ENCODE data around the gene KDF1. TPM values are rescaled to one million over a fixed set of nuclear protein-coding genes. Genes with fewer than 3 reads are reported as not detected.

KDF1 gene
- total and polyA plus RNA-seq, 4 experiments from 2014 or later, result 2.2 to 4.6 (median 3.5) TPM

DNA sequence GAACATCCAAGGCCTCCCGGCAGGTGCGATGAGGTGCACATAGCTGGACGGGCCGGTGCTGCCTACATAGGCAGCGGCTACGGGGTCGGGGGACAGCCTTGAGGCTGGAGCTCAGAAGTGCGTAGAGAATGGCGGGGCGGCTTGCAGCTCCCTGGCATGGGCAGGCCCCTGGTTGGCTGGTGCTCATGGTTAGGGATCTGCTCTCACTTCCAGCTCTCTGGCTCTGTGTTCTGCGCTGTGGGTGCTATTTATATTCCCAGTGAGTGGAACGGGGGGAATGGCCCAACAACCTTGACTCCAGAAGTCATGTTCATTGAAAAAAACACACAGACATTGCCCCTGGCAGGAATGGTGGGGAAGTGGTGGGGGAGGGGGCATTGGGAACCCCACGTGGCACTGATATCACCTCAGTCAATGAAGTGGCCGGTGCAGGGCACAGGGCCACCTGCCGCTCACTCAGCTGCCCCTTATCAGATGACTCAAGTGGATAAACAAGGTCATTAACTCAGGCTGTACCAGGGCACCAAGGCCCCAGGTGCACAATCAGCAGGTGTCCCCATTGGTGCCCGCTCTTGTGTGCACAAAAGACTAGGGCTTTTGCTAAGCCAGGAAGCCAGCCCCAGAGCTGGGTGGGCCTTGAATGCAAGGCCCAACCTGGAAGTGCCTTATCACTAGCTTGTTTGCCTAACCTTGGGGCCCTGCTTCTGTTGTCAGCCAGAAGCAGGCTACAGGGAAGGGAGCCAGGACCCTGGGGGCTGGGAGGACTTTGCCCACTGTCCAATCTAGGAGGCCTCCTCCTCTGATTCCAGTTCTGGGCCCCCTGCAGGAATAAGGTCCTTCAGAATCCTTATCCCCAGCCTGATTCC, 46.3 kb downstream of the KDF1 start, which contains the start of gene NR0B2:
Gene NR0B2, minus strand, starts transcription at position 222 of the 866 bp plus-strand sequence. Its CDS starts 35 bp downstream, at position 187.
- intact Hi-C loops (cut with micrococcal nuclease), result no loop called here
- H3K27me3 ChIP-seq (ENCODE audit: insufficient read depth, low read length), result no peaks in the 10 kb centered on the region
- H3K36me3 ChIP-seq (ENCODE audit: insufficient read depth, low read length), result no peaks in the 10 kb centered on the region
- no peak within 1 kb of the TSS for H3K27ac ChIP-seq (ENCODE audit: low read depth, low read length)
- ChIA-PET POLR2A (ENCODE audit: partially characterized antibody) (no interaction called here), CTCF (ENCODE audit: partially characterized antibody) (no interaction called here)
- Mint-ChIP-seq H3K4me3 (no peak within 1 kb of the TSS), H3K4me1 (no peaks in the 10 kb centered on the region), H3K27ac (no peak within 1 kb of the TSS), H3K9me3 (no peaks in the 10 kb centered on the region), H3K36me3 (no peaks in the 10 kb centered on the region), H3K27me3 (peaks cover 0 to 4% of the 10 kb centered on the region in 2 donors)
- no peak for DNase-seq
- H3K9me3 ChIP-seq (ENCODE audit: control insufficient read depth in 1 of 2, low read length in 2 of 2), result no peaks in the 10 kb centered on the region
- no peaks in the 10 kb centered on the region for H3K4me1 ChIP-seq (ENCODE audit: insufficient read depth, low read length)
- H3K4me3 ChIP-seq (ENCODE audit: low read length in 2 of 2), result no peak within 1 kb of the TSS

DNA sequence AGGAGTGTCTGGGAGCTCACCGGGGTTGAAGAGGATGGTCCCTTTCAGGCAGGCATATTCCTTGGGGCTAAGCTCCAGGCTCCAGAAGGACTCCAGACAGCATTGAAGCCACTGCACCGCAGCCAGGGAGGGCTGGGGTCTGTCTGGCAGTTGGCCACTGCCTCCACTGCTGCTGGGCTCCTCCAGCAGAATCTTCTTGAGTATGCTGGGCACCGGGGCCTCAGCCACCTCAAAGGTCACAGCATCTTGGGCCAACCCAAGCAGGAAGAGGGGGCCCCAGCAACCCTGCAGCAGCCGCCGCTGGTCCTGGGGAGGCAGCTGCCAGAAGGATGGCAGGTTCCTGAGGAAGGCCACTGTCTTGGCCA, 46.9 kb downstream of the KDF1 start:
- Histone ChIP-seq H3K9me3 (ENCODE audit: control insufficient read depth in 1 of 2, low read length in 2 of 2) (no peaks in the 10 kb centered on the region), H3K27ac (ENCODE audit: low read depth, low read length) (no peak overlapping the region), H3K36me3 (ENCODE audit: insufficient read depth, low read length) (no peaks in the 10 kb centered on the region), H3K4me3 (ENCODE audit: low read length in 2 of 2) (no peak overlapping the region), H3K4me1 (ENCODE audit: insufficient read depth, low read length) (no peaks in the 10 kb centered on the region), H3K27me3 (ENCODE audit: insufficient read depth, low read length) (no peaks in the 10 kb centered on the region)
- Mint-ChIP-seq H3K27ac (no peak overlapping the region), H3K4me3 (no peak overlapping the region), H3K36me3 (no peaks in the 10 kb centered on the region), H3K27me3 (peaks cover 0 to 4% of the 10 kb centered on the region in 2 donors), H3K9me3 (no peaks in the 10 kb centered on the region), H3K4me1 (no peaks in the 10 kb centered on the region)
- intact Hi-C loops (cut with micrococcal nuclease), result no loop called here
- ChIA-PET CTCF (ENCODE audit: partially characterized antibody) (no interaction called here), POLR2A (ENCODE audit: partially characterized antibody) (no interaction called here)
- no peak for DNase-seq

DNA sequence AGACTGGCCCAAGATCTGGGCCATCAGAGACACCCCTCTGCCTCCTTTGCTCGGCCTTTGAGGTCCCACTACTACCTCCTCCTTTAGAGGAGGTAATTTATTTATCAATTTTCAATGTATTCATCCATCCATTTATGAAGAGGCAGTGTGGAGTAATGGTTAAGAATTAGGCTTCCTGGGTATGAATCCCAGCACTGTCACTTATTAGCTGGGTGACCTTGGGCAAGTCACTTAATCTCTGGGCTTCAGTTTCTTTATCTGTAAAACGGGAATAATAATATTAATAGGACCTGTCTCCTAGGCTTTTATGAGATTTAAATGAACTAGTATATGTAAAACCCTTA, 48.1 kb downstream of the KDF1 start:
- ChIA-PET POLR2A (ENCODE audit: partially characterized antibody) (no interaction called here), CTCF (ENCODE audit: partially characterized antibody) (interaction anchor here (0.6 kb wide), 2 partner anchors 105 to 511 kb away, joined by 3 to 4 read pairs; no protein-coding TSS in a partner anchor)

DNA sequence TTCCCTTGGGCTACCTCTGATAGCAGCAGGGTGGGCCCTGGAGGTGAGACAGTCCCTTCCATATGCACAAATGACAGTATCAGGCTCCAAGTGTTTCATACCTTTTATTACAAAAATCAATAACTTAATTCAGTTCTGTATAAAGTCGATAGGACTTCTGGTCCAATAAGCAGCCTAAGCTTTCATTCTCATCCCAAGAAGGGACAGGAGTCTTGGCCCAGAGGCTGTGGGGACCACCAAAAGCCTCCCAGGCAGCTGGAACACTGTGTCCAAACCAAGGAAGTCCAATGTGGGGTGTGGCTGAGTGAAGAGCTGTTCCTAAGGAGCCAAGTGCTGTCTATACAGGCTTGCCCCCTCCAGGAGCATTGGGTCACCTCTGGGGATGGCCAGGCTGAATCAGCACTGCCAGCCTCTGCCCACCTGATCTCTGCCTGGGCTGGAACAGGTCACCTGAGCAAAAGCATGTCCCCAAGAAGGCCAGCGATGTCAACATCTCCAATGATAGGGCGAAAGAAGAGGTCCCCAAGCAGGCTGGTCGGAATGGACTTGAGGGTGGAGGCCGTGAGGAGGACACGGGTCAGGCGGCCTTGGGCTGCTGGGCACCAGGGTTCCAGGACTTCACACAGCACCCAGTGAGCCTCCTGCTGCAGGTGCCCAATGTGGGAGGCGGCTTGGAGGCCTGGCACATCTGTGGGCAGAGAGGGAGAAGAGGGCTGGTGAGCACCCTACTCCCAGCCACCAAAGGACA, 48.7 kb downstream of the KDF1 start:
- no peaks in the 10 kb centered on the region for H3K9me3 Mint-ChIP-seq
- intact Hi-C loops (cut with micrococcal nuclease), result no loop called here
- H3K27ac Mint-ChIP-seq, result no peak overlapping the region
- POLR2A ChIA-PET (ENCODE audit: partially characterized antibody), result no interaction called here
- no peaks in the 10 kb centered on the region for H3K36me3 ChIP-seq (ENCODE audit: insufficient read depth, low read length)
- no peaks in the 10 kb centered on the region for H3K27me3 ChIP-seq (ENCODE audit: insufficient read depth, low read length)
- H3K27me3 Mint-ChIP-seq, result peaks cover 0 to 5% of the 10 kb centered on the region in 2 donors
- no peaks in the 10 kb centered on the region for H3K9me3 ChIP-seq (ENCODE audit: control insufficient read depth in 1 of 2, low read length in 2 of 2)
- DNase-seq, result no peak
- H3K4me3 Mint-ChIP-seq, result no peak overlapping the region
- H3K4me3 ChIP-seq (ENCODE audit: low read length in 2 of 2), result no peak overlapping the region
- CTCF ChIA-PET (ENCODE audit: partially characterized antibody), result no interaction called here
- H3K4me1 ChIP-seq (ENCODE audit: insufficient read depth, low read length), result no peaks in the 10 kb centered on the region
- H3K36me3 Mint-ChIP-seq, result no peaks in the 10 kb centered on the region
- no peak overlapping the region for H3K27ac ChIP-seq (ENCODE audit: low read depth, low read length)
- no peaks in the 10 kb centered on the region for H3K4me1 Mint-ChIP-seq

More for the DNA sequence above, 48.1 kb downstream of the KDF1 start:
- no peak overlapping the region for H3K4me3 Mint-ChIP-seq
- H3K27me3 ChIP-seq (ENCODE audit: insufficient read depth, low read length), result no peaks in the 10 kb centered on the region
- H3K36me3 Mint-ChIP-seq, result no peaks in the 10 kb centered on the region
- no peak overlapping the region for H3K27ac ChIP-seq (ENCODE audit: low read depth, low read length)
- H3K9me3 Mint-ChIP-seq, result no peaks in the 10 kb centered on the region
- intact Hi-C loops (cut with micrococcal nuclease), result no loop called here
- no peaks in the 10 kb centered on the region for H3K9me3 ChIP-seq (ENCODE audit: control insufficient read depth in 1 of 2, low read length in 2 of 2)
- no peaks in the 10 kb centered on the region for H3K4me1 ChIP-seq (ENCODE audit: insufficient read depth, low read length)
- no peaks in the 10 kb centered on the region for H3K36me3 ChIP-seq (ENCODE audit: insufficient read depth, low read length)
- H3K27me3 Mint-ChIP-seq, result peaks cover 0 to 5% of the 10 kb centered on the region in 2 donors
- no peak overlapping the region for H3K4me3 ChIP-seq (ENCODE audit: low read length in 2 of 2)
- H3K27ac Mint-ChIP-seq, result no peak overlapping the region
- no peak for DNase-seq
- no peaks in the 10 kb centered on the region for H3K4me1 Mint-ChIP-seq

DNA sequence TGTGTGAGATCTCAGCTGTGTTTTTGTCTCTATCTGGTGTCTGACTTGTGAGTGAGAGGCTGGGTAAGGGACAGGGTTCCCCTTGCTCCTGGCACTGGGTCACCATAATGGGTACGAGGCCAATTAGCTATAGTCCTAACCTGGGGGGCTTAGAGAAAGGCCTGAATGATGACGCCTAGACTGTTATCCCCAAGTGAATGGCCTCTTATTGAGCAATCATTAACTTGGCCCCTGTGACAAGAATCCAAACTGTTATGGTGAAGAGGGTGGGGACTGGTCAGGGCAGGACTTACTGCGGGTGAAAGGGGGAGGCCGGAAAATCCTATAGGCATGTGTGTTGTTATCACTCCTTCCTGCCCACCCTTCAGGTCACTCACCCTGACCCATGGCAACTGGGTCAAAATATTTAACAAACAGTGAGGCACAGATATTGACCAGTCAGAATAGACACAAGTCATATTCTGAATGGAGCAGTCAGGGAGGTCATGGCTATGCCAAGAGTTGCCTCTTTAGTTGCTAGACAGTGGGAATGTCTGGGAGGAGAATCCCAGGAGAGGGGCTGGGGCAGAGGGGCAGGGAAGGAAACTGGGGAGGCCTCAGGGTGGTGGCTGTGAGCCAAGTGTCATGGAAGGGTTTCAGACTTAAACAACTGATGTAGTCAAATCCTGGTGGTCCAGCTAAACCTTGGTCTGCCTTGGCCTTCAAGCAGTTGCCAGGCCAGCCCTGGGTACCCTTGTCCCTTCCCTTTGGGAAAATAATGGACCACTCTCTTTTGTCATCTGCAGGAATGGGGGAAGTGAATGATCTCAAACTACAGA, 49.7 kb downstream of the KDF1 start:
- no peak overlapping the region for H3K4me3 Mint-ChIP-seq
- no peaks in the 10 kb centered on the region for H3K4me1 Mint-ChIP-seq
- H3K36me3 Mint-ChIP-seq, result no peaks in the 10 kb centered on the region
- no peaks in the 10 kb centered on the region for H3K9me3 Mint-ChIP-seq
- Histone ChIP-seq H3K9me3 (ENCODE audit: control insufficient read depth in 1 of 2, low read length in 2 of 2) (no peaks in the 10 kb centered on the region), H3K27ac (ENCODE audit: low read depth, low read length) (no peak overlapping the region), H3K27me3 (ENCODE audit: insufficient read depth, low read length) (no peaks in the 10 kb centered on the region), H3K4me1 (ENCODE audit: insufficient read depth, low read length) (no peaks in the 10 kb centered on the region), H3K4me3 (ENCODE audit: low read length in 2 of 2) (no peak overlapping the region), H3K36me3 (ENCODE audit: insufficient read depth, low read length) (no peaks in the 10 kb centered on the region)
- ChIA-PET POLR2A (ENCODE audit: partially characterized antibody) (interaction anchor here (1.8 kb wide), 1 partner anchor 18 kb away, joined by 4 read pairs; no protein-coding TSS in a partner anchor), CTCF (ENCODE audit: partially characterized antibody) (no interaction called here)
- no peak for DNase-seq
- intact Hi-C loops (cut with micrococcal nuclease), result no loop called here
- H3K27me3 Mint-ChIP-seq, result peaks cover 0 to 5% of the 10 kb centered on the region in 2 donors
- H3K27ac Mint-ChIP-seq, result no peak overlapping the region

DNA sequence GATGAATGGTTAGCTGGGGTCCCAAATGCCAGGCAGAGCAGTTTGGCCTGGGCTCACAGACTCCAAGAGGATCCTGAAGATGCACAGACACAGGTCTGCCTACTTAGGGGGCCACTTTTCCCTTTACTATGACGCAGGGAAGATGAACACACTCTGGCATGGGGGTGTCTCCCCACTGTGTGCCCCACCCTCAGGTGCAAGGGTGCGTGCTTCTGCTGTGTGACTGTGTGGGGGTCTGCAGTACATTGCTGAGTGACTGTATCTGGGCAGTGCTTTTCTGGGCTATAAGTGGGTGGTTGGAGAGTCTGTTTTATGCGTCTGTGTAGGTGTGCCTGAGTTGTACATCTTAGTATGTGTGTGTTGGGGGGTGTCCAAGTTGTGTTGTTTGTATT, 50.3 kb downstream of the KDF1 start:
- Mint-ChIP-seq H3K27me3 (peaks cover 0 to 5% of the 10 kb centered on the region in 2 donors), H3K36me3 (no peaks in the 10 kb centered on the region), H3K9me3 (no peaks in the 10 kb centered on the region), H3K4me1 (no peaks in the 10 kb centered on the region), H3K27ac (no peak overlapping the region), H3K4me3 (no peak overlapping the region)
- POLR2A ChIA-PET (ENCODE audit: partially characterized antibody), result interaction anchor here (0.7 to 1.8 kb wide), 3 partner anchors 10 to 20 kb away, joined by 3 to 6 read pairs (median 4); partner anchors contain the start of genes GPATCH3 and GPN2
- no peaks in the 10 kb centered on the region for H3K27me3 ChIP-seq (ENCODE audit: insufficient read depth, low read length)
- CTCF ChIA-PET (ENCODE audit: partially characterized antibody), result no interaction called here
- no peak overlapping the region for H3K27ac ChIP-seq (ENCODE audit: low read depth, low read length)
- no peaks in the 10 kb centered on the region for H3K9me3 ChIP-seq (ENCODE audit: control insufficient read depth in 1 of 2, low read length in 2 of 2)
- H3K4me1 ChIP-seq (ENCODE audit: insufficient read depth, low read length), result no peaks in the 10 kb centered on the region
- intact Hi-C loops (cut with micrococcal nuclease), result no loop called here
- H3K4me3 ChIP-seq (ENCODE audit: low read length in 2 of 2), result no peak overlapping the region
- H3K36me3 ChIP-seq (ENCODE audit: insufficient read depth, low read length), result no peaks in the 10 kb centered on the region
- DNase-seq, result no peak

Data from CD4-positive, alpha-beta memory T cell (primary cell).